Chondrocyte (in vitro differentiated cells): Measurements from ENCODE around the gene TFDP2. TPM values are rescaled to one million over a fixed set of nuclear protein-coding genes. Genes with fewer than 3 reads are reported as not detected.
"Not testable (repeated sequence)": the region's sequence is repeated elsewhere in the genome, so short reads cannot be mapped to it uniquely, and the experiment has no call there.

Experiments
- DNase-seq: peaks from one replicate; pipeline ENCODE4 v3.0.0; 2021; ENCODE audit warnings: mixed read lengths, low spot score
- H3K27ac Mint-ChIP-seq: one replicate; pipeline ENCODE4 v1.8.0; 2021; ENCODE audit warnings: mild to moderate bottlenecking, moderate library complexity, mixed read lengths; ENCODE audit not compliant: unreplicated experiment
- H3K27me3 Mint-ChIP-seq: 2 replicates; pipeline ENCODE4 v1.8.0; 2021; ENCODE audit warnings: low read depth, mixed read lengths
- H3K36me3 Mint-ChIP-seq: 2 replicates; pipeline ENCODE4 v1.8.0; 2021; ENCODE audit warnings: low read depth, mixed read lengths
- H3K4me1 Mint-ChIP-seq: 2 replicates; pipeline ENCODE4 v1.8.0; 2021; ENCODE audit warnings: low read depth, mild to moderate bottlenecking, mixed read lengths
- H3K4me3 Mint-ChIP-seq: one replicate; pipeline ENCODE4 v1.8.0; 2021; ENCODE audit warnings: mild to moderate bottlenecking, moderate library complexity, mixed read lengths; ENCODE audit not compliant: unreplicated experiment
- H3K9me3 Mint-ChIP-seq: 2 replicates; pipeline ENCODE4 v1.8.0; 2021; ENCODE audit warnings: low read depth, mixed read lengths
- CTCF ChIP-seq: fragments of 200-600 bp; sonication (generic); IDR thresholded peaks from 2 replicates; pipeline ENCODE4 v1.5.0; 2021; ENCODE audit warnings: antibody characterized with exemption, mild to moderate bottlenecking, moderate library complexity
- total RNA-seq: library from RNA; stranded (reverse); gene quantifications from 3 replicates; pipeline ENCODE4 v1.2.1, GENCODE V29; 2021

Gene TFDP2
- total RNA-seq, 1 donor from 2014 or later = 36.5 TPM

- Mint-ChIP-seq H3K4me3 (no peak overlapping the region), H3K27ac (no peak overlapping the region), H3K27me3 (no peaks in the 10 kb centered on the region), H3K36me3 (peaks cover 17% of the 10 kb centered on the region), H3K4me1 (no peaks in the 10 kb centered on the region), H3K9me3 (no peaks in the 10 kb centered on the region)
- no peak for DNase-seq
- no peak for TF ChIP-seq CTCF
These were observed 219.9 kb downstream of the TFDP2 start for GRCh38 chr3:141929341-141929995.

- Mint-ChIP-seq H3K4me1 (no peaks in the 10 kb centered on the region), H3K9me3 (no peaks in the 10 kb centered on the region), H3K27ac (peak overlapping the region; percentile 32), H3K4me3 (no peak overlapping the region), H3K36me3 (peaks cover 19% of the 10 kb centered on the region), H3K27me3 (no peaks in the 10 kb centered on the region)
- no peak for DNase-seq
- no peak for TF ChIP-seq CTCF
These were observed 220.6 kb downstream of the TFDP2 start for GRCh38 chr3:141928631-141929270.

- no peaks in the 10 kb centered on the region for H3K9me3 Mint-ChIP-seq
- no peaks in the 10 kb centered on the region for H3K4me1 Mint-ChIP-seq
- no peak overlapping the region for H3K27ac Mint-ChIP-seq
- H3K4me3 Mint-ChIP-seq = no peak overlapping the region
- H3K27me3 Mint-ChIP-seq = no peaks in the 10 kb centered on the region
- TF ChIP-seq CTCF = no peak
- no peak for DNase-seq
- H3K36me3 Mint-ChIP-seq = peaks cover 26% of the 10 kb centered on the region
These were observed 222.4 kb downstream of the TFDP2 start for GRCh38 chr3:141926929-141927328.

- not testable (repeated sequence) for H3K27ac Mint-ChIP-seq, DNase-seq
These were observed 223.7 kb downstream of the TFDP2 start for GRCh38 chr3:141925677-141926076.

GRCh38 chr3:141921316-141921715 lies 228.0 kb downstream of the TFDP2 start:
- H3K27me3 Mint-ChIP-seq = no peaks in the 10 kb centered on the region
- peaks cover 24% of the 10 kb centered on the region for H3K36me3 Mint-ChIP-seq
- H3K27ac Mint-ChIP-seq = no peak overlapping the region
- DNase-seq = no peak
- no peak overlapping the region for H3K4me3 Mint-ChIP-seq
- H3K4me1 Mint-ChIP-seq = no peaks in the 10 kb centered on the region
- TF ChIP-seq CTCF = no peak
- no peaks in the 10 kb centered on the region for H3K9me3 Mint-ChIP-seq

More at GRCh38 chr3:141925677-141926076, 223.7 kb downstream of the TFDP2 start:
- not testable (repeated sequence) for H3K9me3 Mint-ChIP-seq, H3K4me1 Mint-ChIP-seq, H3K4me3 Mint-ChIP-seq, H3K27me3 Mint-ChIP-seq
- H3K36me3 Mint-ChIP-seq = peaks cover 28% of the 10 kb centered on the region

- DNase-seq = no peak
- Mint-ChIP-seq H3K27ac (peak overlapping the region; percentile 10), H3K9me3 (no peaks in the 10 kb centered on the region), H3K4me3 (no peak overlapping the region), H3K36me3 (peaks cover 26% of the 10 kb centered on the region), H3K4me1 (no peaks in the 10 kb centered on the region), H3K27me3 (no peaks in the 10 kb centered on the region)
- TF ChIP-seq CTCF = no peak
These were observed 228.6 kb downstream of the TFDP2 start for GRCh38 chr3:141920701-141921100.
